D721Med (cell line): ENCODE data around the gene RND2.
"Not testable (repeated sequence)": the region's sequence is repeated elsewhere in the genome, so short reads cannot be mapped to it uniquely, and the experiment has no call there.

ENCODE experiments used
- DNase-seq: peaks from one replicate; pipeline ENCODE4 v3.0.0; 2011; ENCODE audit warnings: low spot score; ENCODE audit not compliant: insufficient read length
- FAIRE-seq: peaks from 2 replicates; lab custom pipeline; 2011; peaks lifted over from hg19 to GRCh38; lab: Jason Lieb, UNC
- CTCF ChIP-seq: IDR thresholded peaks from 2 replicates; pipeline ENCODE4 v1.5.1; 2012; ENCODE audit warnings: mild to moderate bottlenecking, control low read depth; ENCODE audit not compliant: insufficient read depth; ENCODE audit errors: missing control alignments

RND2 gene

GRCh38 chr17:43043307-43043706, 18.3 kb downstream of the RND2 start:
- DNase-seq (no peak), FAIRE-seq (no peak)
- no peak for TF ChIP-seq CTCF

- DNase-seq, result no peak
- FAIRE-seq, result no peak
- no peak for TF ChIP-seq CTCF
These were observed 19.0 kb downstream of the RND2 start for GRCh38 chr17:43044024-43044423.

- FAIRE-seq, result no peak
- no peak for DNase-seq
- TF ChIP-seq CTCF, result no peak
These were observed 26.9 kb downstream of the RND2 start for GRCh38 chr17:43051969-43052368.

GRCh38 chr17:43053008-43053407, 28.0 kb downstream of the RND2 start:
- not testable (repeated sequence) for FAIRE-seq, DNase-seq

GRCh38 chr17:43056051-43056450, 31.0 kb downstream of the RND2 start:
- FAIRE-seq (no peak), DNase-seq (no peak)
- no peak for TF ChIP-seq CTCF

GRCh38 chr17:43062984-43063638, 38.1 kb downstream of the RND2 start:
- TF ChIP-seq CTCF, result no peak
- FAIRE-seq (no peak), DNase-seq (no peak)

GRCh38 chr17:43068570-43069367, 43.7 kb downstream of the RND2 start:
- TF ChIP-seq CTCF, result no peak
- DNase-seq (no peak), FAIRE-seq (no peak)
